C4-2B (cell line): Measurements from ENCODE around the gene ACBD5.

Experiments
- ZFX ChIP-seq: fragments of 450-650 bp; IDR thresholded peaks from 2 replicates; pipeline ENCODE4 v1.6.1; 2017
- TF ChIP-seq, protein P1 (sequence below): fragments of 450-650 bp; conservative IDR thresholded peaks from 2 replicates; pipeline ENCODE4 v1.5.1; 2017; ENCODE audit warnings: mild to moderate bottlenecking

GRCh38 chr10:27247006-27247405 lies 6.4 kb upstream of the ACBD5 start:
- TF ChIP-seq, protein P1, sequence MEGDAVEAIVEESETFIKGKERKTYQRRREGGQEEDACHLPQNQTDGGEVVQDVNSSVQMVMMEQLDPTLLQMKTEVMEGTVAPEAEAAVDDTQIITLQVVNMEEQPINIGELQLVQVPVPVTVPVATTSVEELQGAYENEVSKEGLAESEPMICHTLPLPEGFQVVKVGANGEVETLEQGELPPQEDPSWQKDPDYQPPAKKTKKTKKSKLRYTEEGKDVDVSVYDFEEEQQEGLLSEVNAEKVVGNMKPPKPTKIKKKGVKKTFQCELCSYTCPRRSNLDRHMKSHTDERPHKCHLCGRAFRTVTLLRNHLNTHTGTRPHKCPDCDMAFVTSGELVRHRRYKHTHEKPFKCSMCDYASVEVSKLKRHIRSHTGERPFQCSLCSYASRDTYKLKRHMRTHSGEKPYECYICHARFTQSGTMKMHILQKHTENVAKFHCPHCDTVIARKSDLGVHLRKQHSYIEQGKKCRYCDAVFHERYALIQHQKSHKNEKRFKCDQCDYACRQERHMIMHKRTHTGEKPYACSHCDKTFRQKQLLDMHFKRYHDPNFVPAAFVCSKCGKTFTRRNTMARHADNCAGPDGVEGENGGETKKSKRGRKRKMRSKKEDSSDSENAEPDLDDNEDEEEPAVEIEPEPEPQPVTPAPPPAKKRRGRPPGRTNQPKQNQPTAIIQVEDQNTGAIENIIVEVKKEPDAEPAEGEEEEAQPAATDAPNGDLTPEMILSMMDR, result no peak
- TF ChIP-seq ZFX, result no peak
